Stimulated activated CD8-positive, alpha-beta memory T cell treated with anti-CD3 and anti-CD28 coated beads, Interleukin-7, amount 100 ng/mL, for 4 hours (primary cell): Measurements from ENCODE around the gene ODF2L.
"Not testable (repeated sequence)": the region's sequence is repeated elsewhere in the genome, so short reads cannot be mapped to it uniquely, and the experiment has no call there.

Experiments used
- DNase-seq, 2 donors: peaks; one replicate each; pipeline ENCODE4 v3.0.0-alpha.2; 2020; ENCODE audit warnings: low read depth in 2 of 2

Gene ODF2L

GRCh38 chr1:86387916-86388627 is 8.1 kb downstream of the ODF2L start:
- no peak for DNase-seq

GRCh38 chr1:86382878-86383277 is 13.2 kb downstream of the ODF2L start:
- no peak for DNase-seq

- DNase-seq: no peak
These were observed 14.9 kb downstream of the ODF2L start for GRCh38 chr1:86381223-86381622.

- DNase-seq: no peak
These were observed 15.8 kb downstream of the ODF2L start for GRCh38 chr1:86380257-86380861.

GRCh38 chr1:86378813-86379212 is 17.3 kb downstream of the ODF2L start:
- DNase-seq: no peak

- no peak for DNase-seq
These were observed 18.8 kb downstream of the ODF2L start for GRCh38 chr1:86377341-86377740.

- DNase-seq: no peak
These were observed 20.4 kb downstream of the ODF2L start for GRCh38 chr1:86375688-86376087.

- DNase-seq: no peak
These were observed 25.5 kb downstream of the ODF2L start for GRCh38 chr1:86370601-86371022.

- no peak for DNase-seq
These were observed 30.2 kb downstream of the ODF2L start for GRCh38 chr1:86365896-86366295.

GRCh38 chr1:86362807-86363206 is 33.3 kb downstream of the ODF2L start:
- no peak for DNase-seq

- no peak for DNase-seq
These were observed 38.3 kb downstream of the ODF2L start for GRCh38 chr1:86357796-86358195.

- no peak for DNase-seq
These were observed 39.9 kb downstream of the ODF2L start for GRCh38 chr1:86356247-86356646.

GRCh38 chr1:86352086-86352485 is 44.0 kb downstream of the ODF2L start:
- no peak for DNase-seq

GRCh38 chr1:86350230-86350629 is 45.9 kb downstream of the ODF2L start:
- not testable (repeated sequence) for DNase-seq

GRCh38 chr1:86346388-86346787 is 49.7 kb downstream of the ODF2L start:
- no peak for DNase-seq

GRCh38 chr1:86345042-86345441 is 51.1 kb downstream of the ODF2L start:
- no peak for DNase-seq

GRCh38 chr1:86339906-86340305 is 56.2 kb downstream of the ODF2L start:
- DNase-seq: no peak

- DNase-seq: no peak
These were observed 56.9 kb downstream of the ODF2L start for GRCh38 chr1:86339014-86339812.

- no peak for DNase-seq
These were observed 60.2 kb downstream of the ODF2L start for GRCh38 chr1:86335916-86336315.

GRCh38 chr1:86325264-86325663 is 70.9 kb downstream of the ODF2L start:
- no peak for DNase-seq

- no peak for DNase-seq
These were observed 71.8 kb downstream of the ODF2L start for GRCh38 chr1:86324130-86324822.

- no peak for DNase-seq
These were observed 73.9 kb downstream of the ODF2L start for GRCh38 chr1:86322241-86322640.
